T-helper 1 cell treated with Interleukin-12 subunit alpha and Interleukin-12 subunit beta and Interleukin-4 antibody, amounts not matched to agents 30 μg/mL and 1 μg/mL, for 36 hours (primary cell): Measurements from ENCODE around the gene FBXO7.

Source experiments
- H3K27ac Mint-ChIP-seq: one replicate; pipeline ENCODE4 v1.8.0; 2021; ENCODE audit warnings: mild to moderate bottlenecking, mixed read lengths
- H3K27me3 Mint-ChIP-seq: one replicate; pipeline ENCODE4 v1.8.0; 2021; ENCODE audit warnings: low read depth, mixed read lengths
- H3K36me3 Mint-ChIP-seq: one replicate; pipeline ENCODE4 v1.8.0; 2021; ENCODE audit warnings: low read depth, mixed read lengths
- H3K4me1 Mint-ChIP-seq: one replicate; pipeline ENCODE4 v1.8.0; 2021; ENCODE audit warnings: low read depth, mixed read lengths
- H3K4me3 Mint-ChIP-seq: one replicate; pipeline ENCODE4 v1.8.0; 2021; ENCODE audit warnings: mild to moderate bottlenecking, moderate library complexity, mixed read lengths
- H3K9me3 Mint-ChIP-seq: one replicate; pipeline ENCODE4 v1.8.0; 2021; ENCODE audit warnings: mixed read lengths

The FBXO7 gene

GRCh38 chr22:32474635-32475467, at the start of gene FBXO7:
TSS of gene FBXO7 (plus strand) at chr22:32474811. CDS start at chr22:32475003, 192 bp downstream.
- Mint-ChIP-seq H3K36me3 (peaks cover 5% of the 10 kb centered on the region), H3K27me3 (peaks cover 6% of the 10 kb centered on the region), H3K4me1 (peaks cover 21% of the 10 kb centered on the region), H3K27ac (peak within 1 kb of the TSS; percentile 95), H3K9me3 (no peaks in the 10 kb centered on the region), H3K4me3 (peak within 1 kb of the TSS; percentile 97)

- peaks cover 41% of the 10 kb centered on the region for H3K27me3 Mint-ChIP-seq
These were observed 47.7 kb upstream of the FBXO7 start for GRCh38 chr22:32426881-32427280.

GRCh38 chr22:32430352-32430751, 44.3 kb upstream of the FBXO7 start:
- Mint-ChIP-seq H3K27me3 (peaks cover 15% of the 10 kb centered on the region), H3K4me1 (no peaks in the 10 kb centered on the region), H3K9me3 (no peaks in the 10 kb centered on the region), H3K4me3 (no peak overlapping the region), H3K36me3 (no peaks in the 10 kb centered on the region), H3K27ac (no peak overlapping the region)

More at GRCh38 chr22:32426881-32427280, 47.7 kb upstream of the FBXO7 start:
- Mint-ChIP-seq H3K27ac (no peak overlapping the region), H3K36me3 (no peaks in the 10 kb centered on the region), H3K4me1 (no peaks in the 10 kb centered on the region), H3K4me3 (no peak overlapping the region), H3K9me3 (no peaks in the 10 kb centered on the region)

GRCh38 chr22:32444068-32444467, 30.5 kb upstream of the FBXO7 start:
- no peaks in the 10 kb centered on the region for H3K36me3 Mint-ChIP-seq
- H3K4me3 Mint-ChIP-seq: no peak overlapping the region
- H3K4me1 Mint-ChIP-seq: no peaks in the 10 kb centered on the region
- peaks cover 4% of the 10 kb centered on the region for H3K27me3 Mint-ChIP-seq
- H3K9me3 Mint-ChIP-seq: no peaks in the 10 kb centered on the region
- no peak overlapping the region for H3K27ac Mint-ChIP-seq

- Mint-ChIP-seq H3K4me1 (no peaks in the 10 kb centered on the region), H3K27ac (no peak overlapping the region), H3K27me3 (peaks cover 7% of the 10 kb centered on the region), H3K36me3 (no peaks in the 10 kb centered on the region), H3K9me3 (no peaks in the 10 kb centered on the region), H3K4me3 (no peak overlapping the region)
These were observed 28.3 kb upstream of the FBXO7 start for GRCh38 chr22:32446321-32446720.

DNA sequence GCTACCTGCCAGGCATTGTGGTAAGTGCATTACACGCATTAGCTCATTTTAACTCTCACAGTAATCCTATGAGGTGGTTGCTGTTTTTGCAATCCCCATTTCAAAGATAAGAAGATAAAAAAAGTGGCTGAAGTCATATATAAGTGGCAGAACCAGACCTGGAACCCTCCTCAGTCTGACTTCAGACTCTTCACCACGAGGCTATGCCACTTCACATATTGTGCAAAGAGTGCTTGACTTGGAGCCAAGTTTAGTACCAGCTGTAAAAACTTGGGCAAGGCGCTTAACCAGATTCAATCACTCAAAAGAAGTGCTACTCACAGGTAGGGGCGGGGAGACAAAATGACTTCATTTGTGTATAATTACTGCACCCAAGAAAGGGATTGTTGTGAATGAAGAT, 25.6 kb upstream of the FBXO7 start:
- Mint-ChIP-seq H3K9me3 (no peaks in the 10 kb centered on the region), H3K27ac (no peak overlapping the region), H3K36me3 (no peaks in the 10 kb centered on the region), H3K4me1 (no peaks in the 10 kb centered on the region), H3K4me3 (no peak overlapping the region), H3K27me3 (peaks cover 9% of the 10 kb centered on the region)

GRCh38 chr22:32457031-32457430, 17.6 kb upstream of the FBXO7 start:
- Mint-ChIP-seq H3K4me1 (no peaks in the 10 kb centered on the region), H3K4me3 (no peak overlapping the region), H3K27me3 (peaks cover 25% of the 10 kb centered on the region), H3K9me3 (no peaks in the 10 kb centered on the region), H3K27ac (no peak overlapping the region), H3K36me3 (no peaks in the 10 kb centered on the region)

DNA sequence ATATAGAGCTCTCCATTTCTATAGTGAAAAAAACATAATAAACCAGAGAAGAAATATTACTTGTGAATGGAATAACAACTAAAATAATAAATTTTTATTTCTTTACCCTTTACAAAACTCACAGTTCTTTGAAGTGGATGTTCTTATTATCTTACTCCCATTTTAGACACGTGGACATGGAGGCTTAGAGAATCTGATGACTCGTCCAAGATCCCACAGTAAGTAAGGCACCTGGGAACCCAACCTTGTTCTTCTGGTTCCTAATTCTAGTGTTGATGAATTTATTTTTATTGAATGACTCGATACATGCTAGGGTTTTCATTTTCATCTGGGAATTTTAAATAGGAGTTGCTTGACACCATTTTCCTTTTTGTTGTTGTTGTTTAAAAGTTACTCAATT, 12.2 kb upstream of the FBXO7 start:
- no peaks in the 10 kb centered on the region for H3K4me1 Mint-ChIP-seq
- no peaks in the 10 kb centered on the region for H3K9me3 Mint-ChIP-seq
- no peak overlapping the region for H3K4me3 Mint-ChIP-seq
- H3K27ac Mint-ChIP-seq: no peak overlapping the region
- no peaks in the 10 kb centered on the region for H3K36me3 Mint-ChIP-seq
- peaks cover 45% of the 10 kb centered on the region for H3K27me3 Mint-ChIP-seq

DNA sequence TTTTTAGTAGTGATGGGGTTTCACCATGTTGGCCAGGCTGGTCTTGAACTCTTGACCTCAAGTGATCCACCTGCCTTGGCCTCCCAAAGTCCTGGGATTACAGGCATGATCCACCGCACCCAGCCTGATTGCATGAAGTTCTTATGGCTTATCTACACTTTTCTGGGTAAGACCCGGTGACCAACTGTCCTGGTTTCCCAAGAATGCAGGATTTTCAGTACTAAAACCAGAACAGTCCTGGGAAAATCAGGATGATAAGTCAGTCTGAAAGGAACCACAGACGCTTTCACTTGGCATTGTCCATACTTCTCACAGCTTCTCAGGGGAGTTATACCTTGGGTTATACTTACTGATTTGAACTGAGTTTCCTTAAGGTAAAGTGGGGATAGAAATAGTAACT, 8.9 kb upstream of the FBXO7 start:
- H3K27ac Mint-ChIP-seq: no peak overlapping the region
- H3K4me3 Mint-ChIP-seq: no peak overlapping the region

GRCh38 chr22:32466496-32466895, 8.1 kb upstream of the FBXO7 start:
- Mint-ChIP-seq H3K9me3 (no peaks in the 10 kb centered on the region), H3K27ac (no peak overlapping the region), H3K4me3 (no peak overlapping the region), H3K4me1 (no peaks in the 10 kb centered on the region), H3K27me3 (peaks cover 40% of the 10 kb centered on the region), H3K36me3 (no peaks in the 10 kb centered on the region)

More for the DNA sequence above, 8.9 kb upstream of the FBXO7 start:
- no peaks in the 10 kb centered on the region for H3K4me1 Mint-ChIP-seq
- no peaks in the 10 kb centered on the region for H3K9me3 Mint-ChIP-seq
- H3K27me3 Mint-ChIP-seq: peaks cover 45% of the 10 kb centered on the region
- H3K36me3 Mint-ChIP-seq: no peaks in the 10 kb centered on the region

DNA sequence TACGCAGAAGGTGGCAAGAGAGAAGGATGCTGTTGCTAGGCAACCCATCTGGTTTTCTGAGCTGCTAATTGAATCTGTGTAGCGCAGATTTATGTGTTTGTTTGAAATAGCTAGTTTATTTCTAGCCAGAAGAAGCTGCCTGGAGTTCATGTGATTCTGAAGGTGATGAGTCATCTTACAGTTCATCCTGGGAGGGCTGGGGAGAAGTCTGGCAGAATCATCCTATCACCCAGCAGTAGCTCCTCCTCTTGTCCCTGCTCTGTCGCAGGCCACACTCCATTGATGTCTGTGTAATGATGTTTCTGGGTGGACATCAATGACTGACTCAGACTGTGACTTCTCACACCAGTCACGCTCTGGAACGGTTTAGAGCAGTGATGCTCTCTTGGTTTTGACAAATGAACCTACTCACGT, 4.8 kb upstream of the FBXO7 start:
- H3K4me3 Mint-ChIP-seq: no peak overlapping the region
- no peaks in the 10 kb centered on the region for H3K9me3 Mint-ChIP-seq
- H3K36me3 Mint-ChIP-seq: no peaks in the 10 kb centered on the region
- H3K27ac Mint-ChIP-seq: no peak overlapping the region
- peaks cover 22% of the 10 kb centered on the region for H3K27me3 Mint-ChIP-seq
- H3K4me1 Mint-ChIP-seq: peaks cover 10% of the 10 kb centered on the region

DNA sequence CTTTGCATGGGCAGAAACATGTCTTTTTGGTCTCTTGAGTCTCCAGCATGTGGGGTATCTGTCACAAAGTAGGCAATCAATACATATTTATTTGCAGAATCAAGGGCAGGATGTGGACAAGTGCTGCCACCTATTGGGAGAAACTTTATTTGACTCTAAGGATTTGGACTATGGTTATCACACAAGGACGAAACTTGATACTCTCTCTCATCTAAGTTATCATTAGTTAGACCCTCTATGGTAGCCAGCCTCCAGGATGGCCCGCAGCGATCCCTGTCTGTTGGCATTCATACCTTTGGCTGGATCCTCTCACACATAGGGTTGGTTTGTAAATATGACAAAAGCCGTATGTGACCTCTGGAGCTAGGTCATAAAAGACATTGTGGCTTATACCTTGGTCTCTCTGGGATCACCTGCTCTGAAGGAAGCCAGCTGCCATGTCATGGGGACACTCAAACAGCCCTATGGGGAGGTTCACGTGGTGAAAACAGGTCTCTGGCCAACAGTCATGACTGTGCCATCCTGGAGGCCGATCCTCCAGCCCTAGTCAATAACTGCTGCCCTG, 1.1 kb upstream of the FBXO7 start:
- peak overlapping the region; percentile 89 for H3K27ac Mint-ChIP-seq
- H3K36me3 Mint-ChIP-seq: no peaks in the 10 kb centered on the region
- H3K27me3 Mint-ChIP-seq: peaks cover 6% of the 10 kb centered on the region
- H3K4me3 Mint-ChIP-seq: peak overlapping the region; percentile 93
- H3K4me1 Mint-ChIP-seq: peaks cover 17% of the 10 kb centered on the region
- H3K9me3 Mint-ChIP-seq: no peaks in the 10 kb centered on the region

DNA sequence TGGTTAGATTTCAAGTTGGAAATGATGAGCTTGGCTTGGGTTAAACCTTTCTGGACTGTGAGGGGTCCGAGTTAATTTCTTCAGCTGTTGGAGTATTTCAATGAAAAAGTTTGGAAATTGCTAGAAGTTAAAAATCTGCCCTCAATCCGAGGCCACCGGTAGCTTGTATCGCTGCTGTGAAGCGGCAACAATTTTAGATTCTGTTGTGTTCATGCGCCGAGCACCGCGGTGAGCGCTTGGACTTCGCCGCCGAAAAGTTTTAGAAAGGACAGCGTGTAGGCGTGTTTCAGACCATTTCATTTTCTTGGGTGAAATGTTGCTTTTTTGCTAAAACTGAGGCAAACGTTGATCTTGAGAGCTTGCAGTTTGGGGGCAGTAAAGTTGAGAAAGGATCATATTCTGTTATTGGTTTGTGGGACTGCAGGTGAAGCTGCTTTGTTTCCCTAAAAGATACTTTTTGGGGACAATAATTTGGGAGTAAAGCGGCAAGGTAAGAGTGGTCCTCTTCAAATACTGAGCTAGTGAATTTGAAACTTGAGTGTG, 928 bp downstream of the FBXO7 start:
- H3K27me3 Mint-ChIP-seq: no peaks in the 10 kb centered on the region
- H3K36me3 Mint-ChIP-seq: peaks cover 12% of the 10 kb centered on the region
- peak overlapping the region; percentile 97 for H3K4me3 Mint-ChIP-seq
- peaks cover 28% of the 10 kb centered on the region for H3K4me1 Mint-ChIP-seq
- H3K27ac Mint-ChIP-seq: peak overlapping the region; percentile 95
- H3K9me3 Mint-ChIP-seq: no peaks in the 10 kb centered on the region

DNA sequence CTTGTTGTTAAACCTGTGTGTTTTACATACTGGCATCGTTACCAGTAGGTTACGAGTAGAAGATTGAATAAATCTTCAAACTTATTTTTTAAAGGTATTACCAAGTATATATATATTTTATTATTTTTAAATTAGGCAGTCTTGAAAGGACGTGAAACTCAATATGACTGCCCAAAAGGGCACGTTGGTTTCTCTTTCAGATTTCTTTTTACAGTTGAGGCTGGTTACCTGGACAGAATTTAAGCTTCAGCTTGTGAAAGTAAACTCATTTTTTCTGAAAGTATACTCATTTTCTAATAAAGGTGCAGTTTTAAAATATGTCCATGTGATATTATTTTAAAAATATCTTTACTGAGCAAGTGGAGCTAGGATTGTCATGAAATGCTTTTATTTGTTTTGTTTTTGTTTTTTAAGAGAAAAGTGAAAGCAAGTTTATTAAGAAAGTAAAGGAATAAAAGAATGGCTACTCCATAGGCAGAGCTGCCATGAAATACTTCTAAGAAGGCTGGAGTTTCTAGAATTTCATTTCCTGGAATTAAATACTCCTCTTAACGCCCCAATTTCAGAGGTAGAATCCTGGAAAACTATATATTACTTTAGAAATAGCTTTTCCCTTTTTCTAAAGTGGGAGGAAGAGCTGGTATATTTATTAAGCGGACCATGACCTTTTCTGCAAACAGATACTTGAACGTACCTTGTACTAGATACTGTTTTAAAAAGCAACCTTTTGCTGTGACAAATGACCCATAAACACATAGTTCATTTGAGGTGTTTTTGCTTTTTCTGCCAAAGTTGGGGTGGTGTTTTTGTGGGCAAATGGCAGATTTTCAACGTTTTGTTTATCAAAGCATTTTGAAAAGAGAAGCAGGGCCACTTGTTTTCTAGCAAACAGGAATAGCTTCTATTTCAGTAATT, 1.9 kb downstream of the FBXO7 start:
- H3K27me3 Mint-ChIP-seq: no peaks in the 10 kb centered on the region
- H3K27ac Mint-ChIP-seq: peak overlapping the region; percentile 95
- peaks cover 12% of the 10 kb centered on the region for H3K36me3 Mint-ChIP-seq
- H3K4me1 Mint-ChIP-seq: peaks cover 28% of the 10 kb centered on the region
- peak overlapping the region; percentile 97 for H3K4me3 Mint-ChIP-seq
- H3K9me3 Mint-ChIP-seq: no peaks in the 10 kb centered on the region
